ENCODE results near the gene EPOP.

DNA sequence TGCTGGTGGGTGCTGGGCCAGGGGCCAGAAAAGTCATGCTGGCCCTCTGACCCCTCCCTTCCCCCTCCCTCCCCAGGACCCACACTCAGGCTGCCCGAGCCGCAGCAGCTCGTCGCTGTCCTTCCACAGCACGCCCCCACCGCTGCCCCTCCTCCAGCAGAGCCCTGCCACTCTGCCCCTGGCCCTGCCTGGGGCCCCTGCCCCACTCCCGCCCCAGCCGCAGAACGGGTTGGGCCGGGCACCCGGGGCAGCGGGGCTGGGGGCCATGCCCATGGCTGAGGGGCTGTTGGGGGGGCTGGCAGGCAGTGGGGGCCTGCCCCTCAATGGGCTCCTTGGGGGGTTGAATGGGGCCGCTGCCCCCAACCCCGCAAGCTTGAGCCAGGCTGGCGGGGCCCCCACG is 47.0 kb upstream of the EPOP start:
- TF ChIP-seq POLR2A (IDR thresholded peaks at IDR 0.05): no peak
- TF ChIP-seq, protein P1, sequence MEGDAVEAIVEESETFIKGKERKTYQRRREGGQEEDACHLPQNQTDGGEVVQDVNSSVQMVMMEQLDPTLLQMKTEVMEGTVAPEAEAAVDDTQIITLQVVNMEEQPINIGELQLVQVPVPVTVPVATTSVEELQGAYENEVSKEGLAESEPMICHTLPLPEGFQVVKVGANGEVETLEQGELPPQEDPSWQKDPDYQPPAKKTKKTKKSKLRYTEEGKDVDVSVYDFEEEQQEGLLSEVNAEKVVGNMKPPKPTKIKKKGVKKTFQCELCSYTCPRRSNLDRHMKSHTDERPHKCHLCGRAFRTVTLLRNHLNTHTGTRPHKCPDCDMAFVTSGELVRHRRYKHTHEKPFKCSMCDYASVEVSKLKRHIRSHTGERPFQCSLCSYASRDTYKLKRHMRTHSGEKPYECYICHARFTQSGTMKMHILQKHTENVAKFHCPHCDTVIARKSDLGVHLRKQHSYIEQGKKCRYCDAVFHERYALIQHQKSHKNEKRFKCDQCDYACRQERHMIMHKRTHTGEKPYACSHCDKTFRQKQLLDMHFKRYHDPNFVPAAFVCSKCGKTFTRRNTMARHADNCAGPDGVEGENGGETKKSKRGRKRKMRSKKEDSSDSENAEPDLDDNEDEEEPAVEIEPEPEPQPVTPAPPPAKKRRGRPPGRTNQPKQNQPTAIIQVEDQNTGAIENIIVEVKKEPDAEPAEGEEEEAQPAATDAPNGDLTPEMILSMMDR (IDR thresholded peaks at IDR 0.05): no peak
